Measurements from ENCODE around the gene WNT7A.

Gene WNT7A

DNA sequence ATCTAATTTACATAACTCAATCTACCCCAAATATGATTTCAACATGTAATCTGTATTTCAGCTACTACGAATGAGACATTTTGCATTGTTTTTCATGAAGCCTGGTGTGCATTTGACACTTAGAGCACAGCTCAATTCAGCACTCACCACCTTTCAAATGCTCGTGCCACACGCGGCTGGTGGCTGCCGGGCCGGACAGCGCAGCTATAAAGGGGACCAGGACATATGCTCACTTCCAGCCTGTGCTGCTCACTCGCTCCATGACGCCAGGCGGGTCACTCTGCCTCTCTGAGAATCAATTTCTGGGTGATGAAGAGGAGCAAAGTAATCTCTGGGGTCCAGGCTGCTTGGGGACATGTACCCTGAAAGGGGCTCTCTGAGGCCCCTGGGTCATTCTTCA lies 93.1 kb downstream of the WNT7A start:
- TF ChIP-seq, protein P1, sequence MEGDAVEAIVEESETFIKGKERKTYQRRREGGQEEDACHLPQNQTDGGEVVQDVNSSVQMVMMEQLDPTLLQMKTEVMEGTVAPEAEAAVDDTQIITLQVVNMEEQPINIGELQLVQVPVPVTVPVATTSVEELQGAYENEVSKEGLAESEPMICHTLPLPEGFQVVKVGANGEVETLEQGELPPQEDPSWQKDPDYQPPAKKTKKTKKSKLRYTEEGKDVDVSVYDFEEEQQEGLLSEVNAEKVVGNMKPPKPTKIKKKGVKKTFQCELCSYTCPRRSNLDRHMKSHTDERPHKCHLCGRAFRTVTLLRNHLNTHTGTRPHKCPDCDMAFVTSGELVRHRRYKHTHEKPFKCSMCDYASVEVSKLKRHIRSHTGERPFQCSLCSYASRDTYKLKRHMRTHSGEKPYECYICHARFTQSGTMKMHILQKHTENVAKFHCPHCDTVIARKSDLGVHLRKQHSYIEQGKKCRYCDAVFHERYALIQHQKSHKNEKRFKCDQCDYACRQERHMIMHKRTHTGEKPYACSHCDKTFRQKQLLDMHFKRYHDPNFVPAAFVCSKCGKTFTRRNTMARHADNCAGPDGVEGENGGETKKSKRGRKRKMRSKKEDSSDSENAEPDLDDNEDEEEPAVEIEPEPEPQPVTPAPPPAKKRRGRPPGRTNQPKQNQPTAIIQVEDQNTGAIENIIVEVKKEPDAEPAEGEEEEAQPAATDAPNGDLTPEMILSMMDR (IDR thresholded peaks at IDR 0.05; ENCODE audit: low read depth, low read length): no peak
- H3K4me3 ChIP-seq (ENCODE audit: low read depth, low read length): no peak overlapping the region
- in situ Hi-C loops (cut with HindIII; ENCODE audit: low sequenced_read_pairs): no loop called here
- DNase-seq (ENCODE audit: low read depth, low spot score): no peak

DNA sequence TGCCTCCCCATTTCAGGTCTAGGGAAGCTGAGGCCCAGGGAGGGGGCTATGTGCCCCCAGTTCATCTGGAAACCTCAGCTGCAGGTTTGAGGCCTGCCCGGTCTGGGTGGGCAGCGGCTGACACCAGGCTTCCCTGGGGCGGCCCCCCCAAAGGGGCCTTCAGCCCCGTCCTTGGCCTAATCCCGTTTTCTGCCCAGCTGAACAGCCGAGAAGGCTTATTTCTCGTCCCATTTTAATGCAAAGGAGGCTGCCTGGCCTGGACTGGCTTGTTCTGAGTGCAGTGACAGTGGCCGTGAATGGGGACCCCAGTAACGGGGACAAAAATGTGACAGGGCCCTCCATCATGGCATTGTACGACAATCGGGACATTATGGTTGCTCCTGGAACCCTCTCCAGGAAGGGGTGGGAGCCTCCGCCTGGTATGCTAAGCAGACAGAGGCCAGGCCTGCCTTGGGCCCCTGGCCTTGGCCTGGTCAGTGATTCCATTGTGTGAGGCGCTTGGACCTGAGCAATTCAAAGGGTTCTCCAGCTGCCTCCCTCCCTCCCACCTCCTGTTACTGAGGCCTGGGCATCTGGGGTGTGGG lies 93.9 kb downstream of the WNT7A start:
- TF ChIP-seq, protein P1 (IDR thresholded peaks at IDR 0.05; ENCODE audit: low read depth, low read length): no peak
- H3K4me3 ChIP-seq (ENCODE audit: low read depth, low read length): no peak overlapping the region
- DNase-seq (ENCODE audit: low read depth, low spot score): no peak
- in situ Hi-C loops (cut with HindIII; ENCODE audit: low sequenced_read_pairs): no loop called here

DNA sequence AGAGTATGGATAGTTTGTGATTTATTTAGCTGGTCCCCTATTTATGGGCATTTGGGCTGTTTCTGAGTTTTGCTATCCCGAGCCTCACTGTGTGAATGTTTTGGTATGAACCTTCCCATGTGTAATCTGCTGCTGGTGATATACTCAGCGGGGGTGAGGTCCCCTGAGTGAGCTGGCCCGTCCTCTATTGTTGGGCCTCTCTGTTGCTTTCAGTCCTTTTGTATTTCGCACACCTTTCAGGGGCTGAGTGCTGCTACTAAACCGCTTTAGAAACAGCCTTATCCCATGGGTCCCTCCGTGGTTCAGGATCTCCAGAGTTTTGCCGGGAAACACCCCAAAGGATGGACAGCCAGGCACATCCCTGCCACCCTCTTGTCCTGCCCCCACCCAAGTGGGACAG lies 94.5 kb downstream of the WNT7A start:
- in situ Hi-C loops (cut with HindIII; ENCODE audit: low sequenced_read_pairs): no loop called here
- no peak overlapping the region for H3K4me3 ChIP-seq (ENCODE audit: low read depth, low read length)
- no peak for DNase-seq (ENCODE audit: low read depth, low spot score)
- TF ChIP-seq, protein P1 (IDR thresholded peaks at IDR 0.05; ENCODE audit: low read depth, low read length): no peak

DNA sequence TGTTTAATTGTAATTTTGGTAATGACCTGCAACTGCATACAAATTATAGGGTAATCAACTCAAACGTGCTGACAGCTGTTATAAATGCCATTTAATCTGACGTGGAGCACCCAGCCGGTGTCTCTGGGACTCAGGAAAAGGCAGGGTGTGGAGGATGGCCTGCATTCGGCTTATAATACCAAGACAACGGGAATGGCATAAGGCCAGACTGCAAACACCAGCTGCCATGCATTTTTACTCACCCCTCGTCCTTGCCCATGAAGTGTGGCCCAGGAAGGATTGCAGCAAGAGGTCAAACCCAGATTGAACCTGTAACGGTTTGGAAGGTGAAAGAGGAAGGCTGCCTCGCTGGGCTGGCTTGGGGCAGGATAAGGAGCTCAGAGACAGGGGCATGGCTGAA lies 96.4 kb downstream of the WNT7A start:
- H3K4me3 ChIP-seq (ENCODE audit: low read depth, low read length): no peak overlapping the region

DNA sequence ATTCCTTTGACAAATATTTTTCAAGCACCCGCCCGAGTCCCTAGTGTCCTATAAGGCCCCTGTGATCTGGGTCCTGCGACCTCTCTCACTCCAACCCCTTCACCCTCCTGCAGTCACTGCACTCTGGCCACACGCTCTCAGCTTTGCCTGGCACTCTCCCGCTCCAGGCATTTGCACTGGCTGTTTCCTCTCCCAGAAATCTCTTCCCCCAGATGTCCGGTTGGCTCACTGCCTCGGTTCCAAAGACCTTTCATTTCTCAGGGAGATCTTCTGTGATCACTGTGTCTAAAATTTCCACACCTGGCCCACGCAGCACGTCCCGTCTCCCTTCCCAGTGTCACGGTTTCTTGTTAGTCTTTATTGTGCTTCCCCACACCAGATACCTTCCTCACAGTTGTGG lies 97.4 kb downstream of the WNT7A start:
- in situ Hi-C loops (cut with HindIII; ENCODE audit: low sequenced_read_pairs): no loop called here
- TF ChIP-seq, protein P1 (IDR thresholded peaks at IDR 0.05; ENCODE audit: low read depth, low read length): no peak

More for the DNA sequence above, 96.4 kb downstream of the WNT7A start:
- in situ Hi-C loops (cut with HindIII; ENCODE audit: low sequenced_read_pairs): no loop called here
- TF ChIP-seq, protein P1 (IDR thresholded peaks at IDR 0.05; ENCODE audit: low read depth, low read length): no peak
- DNase-seq (ENCODE audit: low read depth, low spot score): no peak

DNA sequence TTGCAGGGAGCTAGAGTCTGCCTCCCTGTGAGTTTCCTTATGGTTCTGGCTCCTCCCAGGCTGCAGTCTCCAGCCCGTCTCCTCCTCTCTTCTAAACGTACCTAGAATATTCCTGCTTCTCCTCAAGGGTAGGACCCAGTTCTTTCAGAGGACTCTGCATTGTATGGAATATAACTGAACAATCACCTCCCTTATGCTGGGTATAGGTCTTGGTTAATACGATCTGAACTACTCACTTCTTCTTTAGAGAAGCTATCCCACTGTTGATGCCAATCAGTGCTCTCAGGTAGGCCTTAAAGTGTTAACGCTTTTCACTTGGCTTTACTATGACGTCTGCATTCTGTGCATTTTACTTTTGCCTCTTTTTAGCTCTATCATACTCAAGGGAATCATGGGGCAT lies 98.5 kb downstream of the WNT7A start:
- no peak overlapping the region for H3K4me3 ChIP-seq (ENCODE audit: low read depth, low read length)
- DNase-seq (ENCODE audit: low read depth, low spot score): no peak
- TF ChIP-seq, protein P1 (IDR thresholded peaks at IDR 0.05; ENCODE audit: low read depth, low read length): no peak
- in situ Hi-C loops (cut with HindIII; ENCODE audit: low sequenced_read_pairs): no loop called here

More for the DNA sequence above, 97.4 kb downstream of the WNT7A start:
- DNase-seq (ENCODE audit: low read depth, low spot score): no peak
- H3K4me3 ChIP-seq (ENCODE audit: low read depth, low read length): no peak overlapping the region
